Brain microvascular endothelial cell (primary cell): ENCODE measurements around the gene CD4.

Source experiments
- DNase-seq: peaks from one replicate; pipeline ENCODE4 v3.0.0-alpha.2; 2020
- H3K27ac ChIP-seq: fragments of 250-450 bp; sonication (Bioruptor Pico); 2 replicates; pipeline ENCODE4 v1.5.1; 2020; ENCODE audit warnings: mild to moderate bottlenecking, moderate library complexity
- H3K27me3 ChIP-seq: fragments of 250-450 bp; sonication (Bioruptor Pico); replicated peaks from 2 replicates; pipeline ENCODE4 v1.5.1; 2020; ENCODE audit warnings: mild to moderate bottlenecking
- H3K36me3 ChIP-seq: fragments of 250-450 bp; sonication (Bioruptor Pico); replicated peaks from 2 replicates; pipeline ENCODE4 v1.5.1; 2020; ENCODE audit warnings: mild to moderate bottlenecking
- H3K4me3 ChIP-seq: 2 replicates; pipeline ENCODE4 v1.5.1; 2011; ENCODE audit warnings: low read depth, mild to moderate bottlenecking, control low read depth, low read length, moderate library complexity
- CTCF ChIP-seq: IDR thresholded peaks from 2 replicates; pipeline ENCODE4 v1.5.1; 2011; ENCODE audit warnings: low read depth, mild to moderate bottlenecking, moderate library complexity, low read length, control low read depth, inconsistent platforms; ENCODE audit errors: missing control alignments
- in situ Hi-C: cut with HindIII; loops from 2 replicates; pipeline ENCODE4 v1.10.0; 2017; ENCODE audit warnings: low sequenced_read_pairs, low pct_ligation_motif_present

Gene CD4

DNA sequence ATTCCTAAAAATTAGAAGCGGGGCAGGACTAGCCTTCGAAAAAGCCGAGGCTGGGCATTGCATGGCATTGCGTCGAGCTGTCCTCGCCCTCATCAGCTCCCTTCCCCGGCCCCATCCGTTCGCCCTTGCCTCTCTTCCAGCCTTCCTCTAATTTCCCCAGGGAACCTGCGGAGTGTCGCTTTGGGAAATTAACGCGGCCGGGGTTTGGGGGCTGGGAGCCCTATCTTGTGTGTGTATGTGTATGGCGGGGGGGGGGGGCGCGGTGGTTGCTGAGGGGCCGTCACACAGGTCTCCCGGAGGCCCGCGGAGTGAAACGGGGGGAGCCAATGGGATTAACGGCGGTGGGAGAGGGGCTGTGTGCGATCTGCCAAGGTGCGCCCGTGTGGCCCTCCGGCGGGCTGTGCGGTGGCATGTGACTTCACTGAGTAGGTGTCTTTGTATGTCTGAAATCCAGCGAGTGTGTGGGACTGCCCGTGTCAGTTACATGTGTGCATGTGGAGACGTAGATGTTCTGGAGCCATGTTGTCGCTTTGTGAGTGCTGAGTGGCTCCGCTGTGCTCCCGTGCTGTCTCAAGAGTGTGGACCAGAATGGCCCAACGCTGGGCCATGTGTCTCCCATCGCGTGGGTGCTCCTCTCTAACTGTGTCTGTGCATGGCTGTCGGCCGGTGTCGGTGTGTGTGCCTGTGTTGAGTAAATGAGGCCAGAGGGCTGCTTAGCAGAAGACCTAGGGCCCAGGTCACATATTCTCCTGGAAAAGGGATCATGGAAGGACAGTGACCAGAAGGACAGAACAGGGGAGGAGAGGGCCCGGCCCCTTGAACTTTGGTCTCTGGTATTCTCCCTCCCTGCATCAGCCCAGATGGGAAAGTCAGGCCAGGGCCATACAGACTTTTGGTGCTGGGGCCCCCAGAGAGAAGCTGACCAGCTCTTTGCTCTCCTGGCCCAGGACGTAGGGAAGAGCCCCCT lies 21.7 kb upstream of the CD4 start:
- in situ Hi-C loops, result no loop called here
- H3K27me3 ChIP-seq, result no peaks in the 10 kb centered on the region
- peak overlapping the region; percentile 90 for H3K4me3 ChIP-seq
- no peak for DNase-seq
- no peak for TF ChIP-seq CTCF
- no peak overlapping the region for H3K27ac ChIP-seq
- peaks cover 18% of the 10 kb centered on the region for H3K36me3 ChIP-seq

DNA sequence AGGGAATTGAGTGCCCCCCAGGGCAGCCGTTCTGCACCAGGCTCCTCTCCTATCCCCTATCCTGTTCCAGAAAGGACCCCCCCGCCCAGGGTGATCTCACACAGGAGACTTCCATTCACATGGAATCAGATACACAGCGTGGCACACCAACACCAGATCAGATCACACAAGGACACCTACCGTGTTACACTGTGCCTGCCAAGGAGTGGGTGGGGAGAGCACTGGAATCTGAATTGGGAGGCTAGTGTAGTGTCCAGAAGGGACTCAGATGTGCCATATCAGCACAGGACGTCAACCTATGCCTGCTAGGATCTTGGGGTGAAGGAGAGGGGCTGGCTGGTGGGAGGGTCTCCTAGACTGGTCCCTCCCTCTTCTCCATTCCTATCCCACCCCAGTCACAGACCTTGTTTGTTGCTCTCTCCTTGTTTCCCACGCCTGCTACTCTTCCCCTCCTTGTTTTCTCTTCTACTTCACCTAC lies 20.9 kb upstream of the CD4 start:
- H3K4me3 ChIP-seq, result peak overlapping the region; percentile 90
- in situ Hi-C loops, result no loop called here
- peaks cover 18% of the 10 kb centered on the region for H3K36me3 ChIP-seq
- no peak overlapping the region for H3K27ac ChIP-seq
- no peak for DNase-seq
- no peak for TF ChIP-seq CTCF
- no peaks in the 10 kb centered on the region for H3K27me3 ChIP-seq

GRCh38 chr12:6768990-6769389 lies 20.3 kb upstream of the CD4 start:
- in situ Hi-C loops, result no loop called here
- TF ChIP-seq CTCF, result no peak
- no peak for DNase-seq
- no peaks in the 10 kb centered on the region for H3K27me3 ChIP-seq
- H3K36me3 ChIP-seq, result peaks cover 18% of the 10 kb centered on the region
- no peak overlapping the region for H3K27ac ChIP-seq
- H3K4me3 ChIP-seq, result peak overlapping the region; percentile 90

- H3K4me3 ChIP-seq, result no peak overlapping the region
- H3K36me3 ChIP-seq, result peaks cover 18% of the 10 kb centered on the region
- in situ Hi-C loops, result no loop called here
- no peaks in the 10 kb centered on the region for H3K27me3 ChIP-seq
- no peak for TF ChIP-seq CTCF
- H3K27ac ChIP-seq, result no peak overlapping the region
- DNase-seq, result no peak
Observed at GRCh38 chr12:6769666-6770065, 19.7 kb upstream of the CD4 start.

DNA sequence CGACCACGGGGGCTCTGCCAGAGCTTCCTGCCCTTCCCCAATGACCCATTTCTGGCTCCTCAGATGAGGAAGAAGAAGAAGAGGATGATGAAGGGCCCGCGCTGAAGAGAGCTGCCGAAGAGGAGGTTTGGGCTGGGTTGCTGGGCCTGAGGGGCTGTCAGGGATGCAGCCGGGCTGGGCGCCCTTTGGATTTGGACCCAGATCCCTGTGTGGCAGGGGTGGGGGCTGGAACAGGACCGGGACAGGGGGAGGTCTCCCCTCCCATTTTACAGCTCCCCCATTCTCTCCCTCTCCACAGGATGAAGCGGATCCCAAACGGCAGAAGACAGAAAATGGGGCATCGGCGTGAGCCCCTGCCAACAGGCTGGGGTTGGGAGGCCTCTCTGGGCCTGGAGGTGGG lies 19.2 kb upstream of the CD4 start:
- no peak for DNase-seq
- H3K27ac ChIP-seq, result no peak overlapping the region
- TF ChIP-seq CTCF, result no peak
- no peaks in the 10 kb centered on the region for H3K27me3 ChIP-seq
- H3K4me3 ChIP-seq, result no peak overlapping the region
- H3K36me3 ChIP-seq, result peaks cover 18% of the 10 kb centered on the region
- in situ Hi-C loops, result no loop called here
